ENCODE results near the gene SMIM3.
"Not testable (repeated sequence)": the region's sequence is repeated elsewhere in the genome, so short reads cannot be mapped to it uniquely, and the experiment has no call there.

The SMIM3 gene

GRCh38 chr5:150765799-150766169 lies 12.8 kb upstream of the SMIM3 start:
- no peak for DNase-seq

GRCh38 chr5:150766251-150766650 lies 12.3 kb upstream of the SMIM3 start:
- no peak for DNase-seq

- DNase-seq = no peak
These were observed 7.3 kb upstream of the SMIM3 start for GRCh38 chr5:150771034-150771795.

- DNase-seq = no peak
These were observed 4.4 kb upstream of the SMIM3 start for GRCh38 chr5:150774145-150774544.

- DNase-seq = no peak
These were observed 872 bp upstream of the SMIM3 start for GRCh38 chr5:150777685-150778084.

- DNase-seq = peak; percentile 19
These were observed 455 bp upstream of the SMIM3 start for GRCh38 chr5:150778088-150778516.

GRCh38 chr5:150779397-150780186 lies 1.0 kb downstream of the SMIM3 start:
- no peak for DNase-seq

GRCh38 chr5:150780187-150780692 lies 1.7 kb downstream of the SMIM3 start:
- no peak for DNase-seq

- no peak for DNase-seq
These were observed 2.3 kb downstream of the SMIM3 start for GRCh38 chr5:150780816-150781221.

GRCh38 chr5:150781706-150782614 lies 3.4 kb downstream of the SMIM3 start:
- no peak for DNase-seq

- no peak for DNase-seq
These were observed 4.3 kb downstream of the SMIM3 start for GRCh38 chr5:150782850-150783249.

- peak; percentile 53 for DNase-seq
These were observed 4.9 kb downstream of the SMIM3 start for GRCh38 chr5:150783422-150783928.

GRCh38 chr5:150785950-150786349 lies 7.4 kb downstream of the SMIM3 start:
- DNase-seq = no peak

GRCh38 chr5:150786876-150787275 lies 8.3 kb downstream of the SMIM3 start:
- DNase-seq = no peak

- DNase-seq = no peak
These were observed 9.1 kb downstream of the SMIM3 start for GRCh38 chr5:150787656-150788055.

GRCh38 chr5:150788977-150789376 lies 10.4 kb downstream of the SMIM3 start:
- no peak for DNase-seq

- DNase-seq = no peak
These were observed 10.9 kb downstream of the SMIM3 start for GRCh38 chr5:150789450-150789849.

GRCh38 chr5:150789943-150790611 lies 11.5 kb downstream of the SMIM3 start:
- DNase-seq = no peak

GRCh38 chr5:150791536-150791935 lies 13.0 kb downstream of the SMIM3 start:
- DNase-seq = no peak

- not testable (repeated sequence) for DNase-seq
These were observed 14.9 kb downstream of the SMIM3 start for GRCh38 chr5:150793423-150793888.

- no peak for DNase-seq
These were observed 16.4 kb downstream of the SMIM3 start for GRCh38 chr5:150794927-150795326.

- DNase-seq = no peak
These were observed 18.8 kb downstream of the SMIM3 start for GRCh38 chr5:150797384-150797783.
